SU-DHL-6 (cell line): ENCODE data around the gene ZBTB24.
"Not testable (repeated sequence)": the region's sequence is repeated elsewhere in the genome, so short reads cannot be mapped to it uniquely, and the experiment has no call there.

Experiments
- EZH2phosphoT487 ChIP-seq: fragments of 200-600 bp; sonication (generic), shearing (Covaris generic); conservative IDR thresholded peaks from 2 replicates; pipeline ENCODE4 v1.6.1; 2018; ENCODE audit warnings: mild to moderate bottlenecking, antibody characterized with exemption, low read length, moderate library complexity, mixed read lengths
- TF ChIP-seq, protein P1 (sequence below): fragments of 200-600 bp; sonication (generic); IDR thresholded peaks from one replicate; pipeline ENCODE4 v1.5.1; 2017; ENCODE audit warnings: antibody characterized with exemption, mild to moderate bottlenecking, low read length, moderate library complexity; ENCODE audit not compliant: insufficient read depth, poor library complexity, severe bottlenecking

- TF ChIP-seq, protein P1, sequence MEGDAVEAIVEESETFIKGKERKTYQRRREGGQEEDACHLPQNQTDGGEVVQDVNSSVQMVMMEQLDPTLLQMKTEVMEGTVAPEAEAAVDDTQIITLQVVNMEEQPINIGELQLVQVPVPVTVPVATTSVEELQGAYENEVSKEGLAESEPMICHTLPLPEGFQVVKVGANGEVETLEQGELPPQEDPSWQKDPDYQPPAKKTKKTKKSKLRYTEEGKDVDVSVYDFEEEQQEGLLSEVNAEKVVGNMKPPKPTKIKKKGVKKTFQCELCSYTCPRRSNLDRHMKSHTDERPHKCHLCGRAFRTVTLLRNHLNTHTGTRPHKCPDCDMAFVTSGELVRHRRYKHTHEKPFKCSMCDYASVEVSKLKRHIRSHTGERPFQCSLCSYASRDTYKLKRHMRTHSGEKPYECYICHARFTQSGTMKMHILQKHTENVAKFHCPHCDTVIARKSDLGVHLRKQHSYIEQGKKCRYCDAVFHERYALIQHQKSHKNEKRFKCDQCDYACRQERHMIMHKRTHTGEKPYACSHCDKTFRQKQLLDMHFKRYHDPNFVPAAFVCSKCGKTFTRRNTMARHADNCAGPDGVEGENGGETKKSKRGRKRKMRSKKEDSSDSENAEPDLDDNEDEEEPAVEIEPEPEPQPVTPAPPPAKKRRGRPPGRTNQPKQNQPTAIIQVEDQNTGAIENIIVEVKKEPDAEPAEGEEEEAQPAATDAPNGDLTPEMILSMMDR, result not testable (repeated sequence)
- TF ChIP-seq EZH2phosphoT487, result not testable (repeated sequence)
These were observed 21.8 kb downstream of the ZBTB24 start for GRCh38 chr6:109461205-109461604.
